ENCODE results near the gene DLGAP4.

Gene DLGAP4

GRCh38 chr20:36331209-36331608 is 25.1 kb downstream of the DLGAP4 start:
- Histone ChIP-seq H3K4me1 (ENCODE audit: control insufficient read depth, insufficient read depth, low read depth, low read length) (no peaks in the 10 kb centered on the region), H3K14ac (ENCODE audit: low read length in 2 of 2) (no peak overlapping the region), H2BK5ac (ENCODE audit: low read depth, low read length, poor library complexity, severe bottlenecking) (no peak overlapping the region), H3K79me1 (replicated peaks; ENCODE audit: low read length, poor library complexity, severe bottlenecking) (no peaks in the 10 kb centered on the region), H3K9ac (ENCODE audit: low read length) (no peak overlapping the region), H2AK5ac (ENCODE audit: low read length, severe bottlenecking) (no peak overlapping the region), H2BK15ac (ENCODE audit: low read depth, poor library complexity, severe bottlenecking) (no peak overlapping the region), H3K23ac (ENCODE audit: low read length in 2 of 2) (no peak overlapping the region), H3K4me3 (ENCODE audit: insufficient read depth in 1 of 2, low read depth in 1 of 2, low read length in 2 of 2) (no peak overlapping the region), H3K4me2 (ENCODE audit: low read length, poor library complexity, severe bottlenecking) (no peak overlapping the region), H3K18ac (ENCODE audit: low read depth in 1 of 2, low read length in 2 of 2) (no peak overlapping the region), H3K9me3 (ENCODE audit: control insufficient read depth, low read length) (peaks cover 10% of the 10 kb centered on the region), H4K8ac (ENCODE audit: low read length) (no peak overlapping the region), H3K27ac (ENCODE audit: low read length, poor library complexity, severe bottlenecking) (no peak overlapping the region), H3K4ac (ENCODE audit: low read depth in 1 of 2, low read length in 2 of 2) (no peak overlapping the region), H4K91ac (ENCODE audit: low read length) (no peak overlapping the region), H2AFZ (ENCODE audit: low read depth, low read length) (no peak overlapping the region), H2BK12ac (ENCODE audit: low read length in 2 of 2) (no peak overlapping the region), H3K27me3 (ENCODE audit: control insufficient read depth in 1 of 2, insufficient read depth in 1 of 2, low read length in 2 of 2) (peaks cover 45 to 50% of the 10 kb centered on the region in 2 experiments), H3K36me3 (ENCODE audit: control insufficient read depth in 1 of 2, insufficient read depth in 2 of 2, low read depth in 1 of 2, low read length in 2 of 2) (no peaks in the 10 kb centered on the region), H2BK120ac (ENCODE audit: low read depth, low read length) (no peak overlapping the region)
- WGBS: 51% methylated on average over 7 of the region's 7 CpGs
- DNase-seq: no peak

GRCh38 chr20:36333841-36334240 is 27.7 kb downstream of the DLGAP4 start:
- Histone ChIP-seq H4K91ac (ENCODE audit: low read length) (no peak overlapping the region), H3K4me3 (ENCODE audit: insufficient read depth in 1 of 2, low read depth in 1 of 2, low read length in 2 of 2) (no peak overlapping the region), H2BK15ac (ENCODE audit: low read depth, poor library complexity, severe bottlenecking) (no peak overlapping the region), H3K4me2 (ENCODE audit: low read length, poor library complexity, severe bottlenecking) (no peak overlapping the region), H2AFZ (ENCODE audit: low read depth, low read length) (no peak overlapping the region), H3K27me3 (ENCODE audit: control insufficient read depth in 1 of 2, insufficient read depth in 1 of 2, low read length in 2 of 2) (peaks cover 54 to 72% of the 10 kb centered on the region in 2 experiments), H2BK120ac (ENCODE audit: low read depth, low read length) (no peak overlapping the region), H2AK5ac (ENCODE audit: low read length, severe bottlenecking) (no peak overlapping the region), H2BK12ac (ENCODE audit: low read length in 2 of 2) (no peak overlapping the region), H3K27ac (ENCODE audit: low read length, poor library complexity, severe bottlenecking) (no peak overlapping the region), H3K14ac (ENCODE audit: low read length in 2 of 2) (no peak overlapping the region), H3K18ac (ENCODE audit: low read depth in 1 of 2, low read length in 2 of 2) (no peak overlapping the region), H2BK5ac (ENCODE audit: low read depth, low read length, poor library complexity, severe bottlenecking) (no peak overlapping the region), H3K4me1 (ENCODE audit: control insufficient read depth, insufficient read depth, low read depth, low read length) (no peaks in the 10 kb centered on the region), H3K23ac (ENCODE audit: low read length in 2 of 2) (no peak overlapping the region), H3K36me3 (ENCODE audit: control insufficient read depth in 1 of 2, insufficient read depth in 2 of 2, low read depth in 1 of 2, low read length in 2 of 2) (no peaks in the 10 kb centered on the region), H3K9ac (ENCODE audit: low read length) (no peak overlapping the region), H3K9me3 (ENCODE audit: control insufficient read depth, low read length) (no peaks in the 10 kb centered on the region), H4K8ac (ENCODE audit: low read length) (no peak overlapping the region), H3K79me1 (replicated peaks; ENCODE audit: low read length, poor library complexity, severe bottlenecking) (no peaks in the 10 kb centered on the region), H3K4ac (ENCODE audit: low read depth in 1 of 2, low read length in 2 of 2) (no peak overlapping the region)
- WGBS: 84% methylated on average over 5 of the region's 5 CpGs
- DNase-seq: no peak

- 73% methylated on average over 20 of the region's 20 CpGs for WGBS
Measured at GRCh38 chr20:36334281-36335205, 28.4 kb downstream of the DLGAP4 start.

GRCh38 chr20:36335206-36335870 is 29.2 kb downstream of the DLGAP4 start:
- Histone ChIP-seq H3K4ac (ENCODE audit: low read depth in 1 of 2, low read length in 2 of 2) (no peak overlapping the region), H3K4me3 (ENCODE audit: insufficient read depth in 1 of 2, low read depth in 1 of 2, low read length in 2 of 2) (no peak overlapping the region), H2BK15ac (ENCODE audit: low read depth, poor library complexity, severe bottlenecking) (no peak overlapping the region), H4K8ac (ENCODE audit: low read length) (no peak overlapping the region), H2BK120ac (ENCODE audit: low read depth, low read length) (no peak overlapping the region), H3K9me3 (ENCODE audit: control insufficient read depth, low read length) (no peaks in the 10 kb centered on the region), H2BK5ac (ENCODE audit: low read depth, low read length, poor library complexity, severe bottlenecking) (no peak overlapping the region), H3K4me2 (ENCODE audit: low read length, poor library complexity, severe bottlenecking) (no peak overlapping the region), H2AK5ac (ENCODE audit: low read length, severe bottlenecking) (no peak overlapping the region), H3K79me1 (replicated peaks; ENCODE audit: low read length, poor library complexity, severe bottlenecking) (no peaks in the 10 kb centered on the region), H3K14ac (ENCODE audit: low read length in 2 of 2) (no peak overlapping the region), H3K23ac (ENCODE audit: low read length in 2 of 2) (no peak overlapping the region), H3K36me3 (ENCODE audit: control insufficient read depth in 1 of 2, insufficient read depth in 2 of 2, low read depth in 1 of 2, low read length in 2 of 2) (no peaks in the 10 kb centered on the region), H4K91ac (ENCODE audit: low read length) (no peak overlapping the region), H2BK12ac (ENCODE audit: low read length in 2 of 2) (no peak overlapping the region), H3K27me3 (ENCODE audit: control insufficient read depth in 1 of 2, insufficient read depth in 1 of 2, low read length in 2 of 2) (peaks cover 54 to 82% of the 10 kb centered on the region in 2 experiments), H3K18ac (ENCODE audit: low read depth in 1 of 2, low read length in 2 of 2) (no peak overlapping the region), H3K4me1 (ENCODE audit: control insufficient read depth, insufficient read depth, low read depth, low read length) (no peaks in the 10 kb centered on the region), H3K9ac (ENCODE audit: low read length) (no peak overlapping the region), H3K27ac (ENCODE audit: low read length, poor library complexity, severe bottlenecking) (no peak overlapping the region), H2AFZ (ENCODE audit: low read depth, low read length) (no peak overlapping the region)
- DNase-seq: no peak
- 90% methylated on average over 12 of the region's 12 CpGs for WGBS

More at GRCh38 chr20:36334281-36335205, 28.4 kb downstream of the DLGAP4 start:
- Histone ChIP-seq H3K9me3 (ENCODE audit: control insufficient read depth, low read length) (no peaks in the 10 kb centered on the region), H4K8ac (ENCODE audit: low read length) (no peak overlapping the region), H3K27me3 (ENCODE audit: control insufficient read depth in 1 of 2, insufficient read depth in 1 of 2, low read length in 2 of 2) (peaks cover 54 to 74% of the 10 kb centered on the region in 2 experiments), H3K79me1 (replicated peaks; ENCODE audit: low read length, poor library complexity, severe bottlenecking) (no peaks in the 10 kb centered on the region), H2BK120ac (ENCODE audit: low read depth, low read length) (no peak overlapping the region), H3K27ac (ENCODE audit: low read length, poor library complexity, severe bottlenecking) (no peak overlapping the region), H3K18ac (ENCODE audit: low read depth in 1 of 2, low read length in 2 of 2) (no peak overlapping the region), H2BK5ac (ENCODE audit: low read depth, low read length, poor library complexity, severe bottlenecking) (no peak overlapping the region), H3K4me3 (ENCODE audit: insufficient read depth in 1 of 2, low read depth in 1 of 2, low read length in 2 of 2) (no peak overlapping the region), H4K91ac (ENCODE audit: low read length) (no peak overlapping the region), H2AK5ac (ENCODE audit: low read length, severe bottlenecking) (no peak overlapping the region), H2BK15ac (ENCODE audit: low read depth, poor library complexity, severe bottlenecking) (no peak overlapping the region), H2AFZ (ENCODE audit: low read depth, low read length) (no peak overlapping the region), H3K36me3 (ENCODE audit: control insufficient read depth in 1 of 2, insufficient read depth in 2 of 2, low read depth in 1 of 2, low read length in 2 of 2) (no peaks in the 10 kb centered on the region), H3K4me2 (ENCODE audit: low read length, poor library complexity, severe bottlenecking) (no peak overlapping the region), H3K4me1 (ENCODE audit: control insufficient read depth, insufficient read depth, low read depth, low read length) (no peaks in the 10 kb centered on the region), H2BK12ac (ENCODE audit: low read length in 2 of 2) (no peak overlapping the region), H3K9ac (ENCODE audit: low read length) (no peak overlapping the region), H3K23ac (ENCODE audit: low read length in 2 of 2) (no peak overlapping the region), H3K14ac (ENCODE audit: low read length in 2 of 2) (no peak overlapping the region), H3K4ac (ENCODE audit: low read depth in 1 of 2, low read length in 2 of 2) (no peak overlapping the region)
- no peak for DNase-seq
